ENCODE measurements around the gene SLC8A3.

- TF ChIP-seq, protein P1, sequence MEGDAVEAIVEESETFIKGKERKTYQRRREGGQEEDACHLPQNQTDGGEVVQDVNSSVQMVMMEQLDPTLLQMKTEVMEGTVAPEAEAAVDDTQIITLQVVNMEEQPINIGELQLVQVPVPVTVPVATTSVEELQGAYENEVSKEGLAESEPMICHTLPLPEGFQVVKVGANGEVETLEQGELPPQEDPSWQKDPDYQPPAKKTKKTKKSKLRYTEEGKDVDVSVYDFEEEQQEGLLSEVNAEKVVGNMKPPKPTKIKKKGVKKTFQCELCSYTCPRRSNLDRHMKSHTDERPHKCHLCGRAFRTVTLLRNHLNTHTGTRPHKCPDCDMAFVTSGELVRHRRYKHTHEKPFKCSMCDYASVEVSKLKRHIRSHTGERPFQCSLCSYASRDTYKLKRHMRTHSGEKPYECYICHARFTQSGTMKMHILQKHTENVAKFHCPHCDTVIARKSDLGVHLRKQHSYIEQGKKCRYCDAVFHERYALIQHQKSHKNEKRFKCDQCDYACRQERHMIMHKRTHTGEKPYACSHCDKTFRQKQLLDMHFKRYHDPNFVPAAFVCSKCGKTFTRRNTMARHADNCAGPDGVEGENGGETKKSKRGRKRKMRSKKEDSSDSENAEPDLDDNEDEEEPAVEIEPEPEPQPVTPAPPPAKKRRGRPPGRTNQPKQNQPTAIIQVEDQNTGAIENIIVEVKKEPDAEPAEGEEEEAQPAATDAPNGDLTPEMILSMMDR (IDR thresholded peaks at IDR 0.05; ENCODE audit: insufficient read depth, low read length): no peak
- no peak for TF ChIP-seq SPI1 (IDR thresholded peaks at IDR 0.05; ENCODE audit: borderline replicate concordance, low read depth)
- peak; percentile 95 for TF ChIP-seq REST (IDR thresholded peaks at IDR 0.05; ENCODE audit: insufficient replicate concordance, low read depth)
- TF ChIP-seq POLR2AphosphoS5 (IDR thresholded peaks at IDR 0.05; ENCODE audit: low read depth): no peak
Observed at GRCh38 chr14:70052990-70053389, 135.8 kb downstream of the SLC8A3 start.

Data from HL-60 (cell line).